Mammary epithelial cell (primary cell): ENCODE measurements around the gene KCNH1.

Source experiments
- CTCF ChIP-seq, 2 donors: IDR thresholded peaks in 1 of 2; conservative IDR thresholded peaks in 1 of 2; 2 replicates each; pipeline ENCODE4 v1.5.1; 2011 to 2012; ENCODE audit warnings: inconsistent platforms in 2 of 2, low read length in 2 of 2, mild to moderate bottlenecking in 2 of 2, control low read depth in 1 of 2, low read depth in 1 of 2; ENCODE audit not compliant: insufficient read depth in 1 of 2; ENCODE audit errors: extremely low read depth in 1 of 2
- EZH2 ChIP-seq: IDR thresholded peaks from 2 replicates; pipeline ENCODE4 v1.6.1; 2012; ENCODE audit warnings: low read length, inconsistent platforms, borderline replicate concordance

- TF ChIP-seq CTCF (conservative IDR thresholded peaks at IDR 0.05 in 1 of 2, IDR thresholded peaks at IDR 0.05 in 1 of 2; ENCODE audit: extremely low read depth in 1 of 2, insufficient read depth in 1 of 2, low read depth in 1 of 2, low read length in 2 of 2) (no peak), EZH2 (no peak)
These were observed 426.4 kb downstream of the KCNH1 start for GRCh38 chr1:210707300-210708240.
